ENCODE data around the gene DLEU7.

- no peak for TF ChIP-seq GABPA (IDR thresholded peaks at IDR 0.05; ENCODE audit: low read depth)
- TF ChIP-seq RB1 (IDR thresholded peaks at IDR 0.05; ENCODE audit: borderline replicate concordance), result no peak
- no peak for TF ChIP-seq EZH2 (IDR thresholded peaks at IDR 0.05; ENCODE audit: borderline replicate concordance, control insufficient read depth, low read depth, low read length)
- no peak for TF ChIP-seq POLR2A (IDR thresholded peaks at IDR 0.05; ENCODE audit: low read depth, low read length)
- no peak for TF ChIP-seq SREBF1 (IDR thresholded peaks at IDR 0.05; ENCODE audit: low read length)
- TF ChIP-seq POLR2AphosphoS2 (IDR thresholded peaks at IDR 0.05; ENCODE audit: low read depth, low read length), result no peak
- TF ChIP-seq CEBPZ (IDR thresholded peaks at IDR 0.05; ENCODE audit: low read depth, low read length), result no peak
- TF ChIP-seq CTCF (IDR thresholded peaks at IDR 0.05 in 2 of 3, conservative IDR thresholded peaks at IDR 0.05 in 1 of 3; ENCODE audit: control insufficient read depth in 2 of 3, extremely low read depth in 1 of 3, insufficient read depth in 1 of 3, low read depth in 3 of 3, low read length in 3 of 3), result no peak
- no peak for TF ChIP-seq PBX3 (IDR thresholded peaks at IDR 0.05; ENCODE audit: insufficient replicate concordance, low read depth, low read length)
- no peak for TF ChIP-seq TCF12 (IDR thresholded peaks at IDR 0.05; ENCODE audit: low read depth, low read length)
- no peak for TF ChIP-seq USF2 (IDR thresholded peaks at IDR 0.05; ENCODE audit: borderline replicate concordance, low read depth, low read length)
- TF ChIP-seq PKNOX1 (IDR thresholded peaks at IDR 0.05), result no peak
- no peak for TF ChIP-seq MXI1 (IDR thresholded peaks at IDR 0.05; ENCODE audit: low read depth, low read length)
- no peak for TF ChIP-seq SUZ12 (IDR thresholded peaks at IDR 0.05; ENCODE audit: unreplicated experiment)
These were observed 27.9 kb upstream of the DLEU7 start for GRCh38 chr13:50871405-50871804.

All from GM12878 (cell line).